SK-N-SH treated with all-trans-retinoic acid at 6 μM for 48 hours (cell line): ENCODE data around the gene OR5K2.

ENCODE experiments used
- ARNTL ChIP-seq: fragments of 450-650 bp; formaldehyde crosslinking; IDR thresholded peaks from 2 replicates; pipeline ENCODE4 v1.5.0; 2020; ENCODE audit warnings: low read depth, mild to moderate bottlenecking, moderate library complexity, borderline replicate concordance
- CSRNP3 ChIP-seq: fragments of 250-450 bp; sonication (Bioruptor Pico); IDR thresholded peaks from 2 replicates; pipeline ENCODE4 v1.5.1; 2021; ENCODE audit warnings: mild to moderate bottlenecking, moderate library complexity
- RARB ChIP-seq: fragments of 250-450 bp; sonication (Bioruptor Pico); IDR thresholded peaks from 2 replicates; pipeline ENCODE4 v1.8.0; 2021; ENCODE audit warnings: mild to moderate bottlenecking, moderate library complexity
- TCF4 ChIP-seq: fragments of 250-450 bp; sonication (Bioruptor Pico); IDR thresholded peaks from 2 replicates; pipeline ENCODE4 v1.8.0; 2021; ENCODE audit warnings: mild to moderate bottlenecking, moderate library complexity, borderline replicate concordance
- TOX ChIP-seq: fragments of 250-450 bp; sonication (Bioruptor Pico); IDR thresholded peaks from 2 replicates; pipeline ENCODE4 v1.8.0; 2021; ENCODE audit warnings: mild to moderate bottlenecking, moderate library complexity, borderline replicate concordance
- ZC3H10 ChIP-seq: fragments of 250-450 bp; sonication (Bioruptor Pico); IDR thresholded peaks from 2 replicates; pipeline ENCODE4 v1.5.1; 2021; ENCODE audit warnings: mild to moderate bottlenecking, moderate library complexity
- ZFP30 ChIP-seq: fragments of 450-650 bp; formaldehyde crosslinking; IDR thresholded peaks from 2 replicates; pipeline ENCODE4 v1.5.0; 2022; ENCODE audit warnings: mild to moderate bottlenecking, moderate library complexity

DNA sequence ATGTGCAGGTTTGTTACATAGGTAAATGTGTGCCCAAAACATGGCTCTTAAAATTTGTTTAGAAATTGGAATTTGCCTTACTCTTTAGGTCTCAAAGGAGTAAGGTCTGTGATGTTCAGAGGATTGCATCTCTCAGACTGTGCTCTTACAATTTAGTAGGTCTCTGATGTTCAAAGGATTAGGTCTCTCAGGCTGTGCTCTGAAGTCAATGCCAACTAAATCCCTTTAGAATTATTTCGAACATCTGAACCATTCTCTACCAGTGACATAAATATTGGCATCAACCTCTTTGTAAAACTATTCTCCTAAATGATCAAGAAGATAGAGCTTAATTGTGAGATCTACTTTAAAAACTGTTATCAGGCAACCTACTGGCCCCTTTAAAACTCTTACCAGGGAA lies 34.6 kb upstream of the OR5K2 start, which contains the start of gene OR5K1:
- TF ChIP-seq ZFP30 (CRISPR knock-in tag), result no peak
- no peak for TF ChIP-seq ZC3H10 (CRISPR knock-in tag)
- no peak for TF ChIP-seq ARNTL (CRISPR knock-in tag)
- no peak for TF ChIP-seq TOX (CRISPR knock-in tag)
- no peak for TF ChIP-seq TCF4 (CRISPR knock-in tag)
- TF ChIP-seq CSRNP3, result no peak
- TF ChIP-seq RARB (CRISPR knock-in tag), result no peak
